ENCODE results near the gene ENTR1.

ENTR1 gene

GRCh38 chr9:136387217-136387616 lies 23.2 kb downstream of the ENTR1 start:
- no peak for DNase-seq (ENCODE audit: low spot score)
- H3K4me3 ChIP-seq, result no peak overlapping the region
- TF ChIP-seq, protein P1, sequence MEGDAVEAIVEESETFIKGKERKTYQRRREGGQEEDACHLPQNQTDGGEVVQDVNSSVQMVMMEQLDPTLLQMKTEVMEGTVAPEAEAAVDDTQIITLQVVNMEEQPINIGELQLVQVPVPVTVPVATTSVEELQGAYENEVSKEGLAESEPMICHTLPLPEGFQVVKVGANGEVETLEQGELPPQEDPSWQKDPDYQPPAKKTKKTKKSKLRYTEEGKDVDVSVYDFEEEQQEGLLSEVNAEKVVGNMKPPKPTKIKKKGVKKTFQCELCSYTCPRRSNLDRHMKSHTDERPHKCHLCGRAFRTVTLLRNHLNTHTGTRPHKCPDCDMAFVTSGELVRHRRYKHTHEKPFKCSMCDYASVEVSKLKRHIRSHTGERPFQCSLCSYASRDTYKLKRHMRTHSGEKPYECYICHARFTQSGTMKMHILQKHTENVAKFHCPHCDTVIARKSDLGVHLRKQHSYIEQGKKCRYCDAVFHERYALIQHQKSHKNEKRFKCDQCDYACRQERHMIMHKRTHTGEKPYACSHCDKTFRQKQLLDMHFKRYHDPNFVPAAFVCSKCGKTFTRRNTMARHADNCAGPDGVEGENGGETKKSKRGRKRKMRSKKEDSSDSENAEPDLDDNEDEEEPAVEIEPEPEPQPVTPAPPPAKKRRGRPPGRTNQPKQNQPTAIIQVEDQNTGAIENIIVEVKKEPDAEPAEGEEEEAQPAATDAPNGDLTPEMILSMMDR (IDR thresholded peaks at IDR 0.05), result no peak
- H3K27ac ChIP-seq, result no peak overlapping the region

GRCh38 chr9:136386018-136386417 lies 24.4 kb downstream of the ENTR1 start:
- no peak for DNase-seq (ENCODE audit: low spot score)
- H3K4me3 ChIP-seq, result no peak overlapping the region
- H3K27ac ChIP-seq, result no peak overlapping the region
- TF ChIP-seq, protein P1 (IDR thresholded peaks at IDR 0.05), result no peak

GRCh38 chr9:136385015-136385414 lies 25.4 kb downstream of the ENTR1 start:
- H3K27ac ChIP-seq, result no peak overlapping the region
- TF ChIP-seq, protein P1 (IDR thresholded peaks at IDR 0.05), result no peak
- H3K4me3 ChIP-seq, result no peak overlapping the region
- no peak for DNase-seq (ENCODE audit: low spot score)

DNA sequence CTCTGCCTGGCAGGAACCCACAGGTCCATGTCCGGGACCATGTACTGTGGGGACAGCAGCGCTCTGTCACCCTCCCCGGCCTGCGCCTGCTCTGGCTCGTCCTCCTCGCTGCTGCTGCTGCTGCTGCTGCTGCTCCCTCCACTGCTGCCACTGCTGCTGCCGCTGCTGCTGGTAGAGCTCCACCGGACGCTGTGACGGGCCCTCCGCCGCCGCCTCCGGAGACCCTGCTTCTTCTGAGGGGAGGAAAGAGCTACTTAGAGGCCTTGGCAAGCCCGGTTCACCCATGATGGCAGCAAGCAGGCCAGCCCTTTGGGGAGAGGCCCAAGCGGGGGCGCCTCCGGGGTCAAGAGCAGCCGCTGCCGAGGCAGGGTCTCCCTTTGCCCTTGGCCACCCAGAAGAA lies 27.0 kb downstream of the ENTR1 start:
- Histone ChIP-seq H3K27ac (no peak overlapping the region), H3K4me3 (no peak overlapping the region)
- TF ChIP-seq, protein P1 (IDR thresholded peaks at IDR 0.05), result no peak
- DNase-seq (ENCODE audit: low spot score), result no peak

DNA sequence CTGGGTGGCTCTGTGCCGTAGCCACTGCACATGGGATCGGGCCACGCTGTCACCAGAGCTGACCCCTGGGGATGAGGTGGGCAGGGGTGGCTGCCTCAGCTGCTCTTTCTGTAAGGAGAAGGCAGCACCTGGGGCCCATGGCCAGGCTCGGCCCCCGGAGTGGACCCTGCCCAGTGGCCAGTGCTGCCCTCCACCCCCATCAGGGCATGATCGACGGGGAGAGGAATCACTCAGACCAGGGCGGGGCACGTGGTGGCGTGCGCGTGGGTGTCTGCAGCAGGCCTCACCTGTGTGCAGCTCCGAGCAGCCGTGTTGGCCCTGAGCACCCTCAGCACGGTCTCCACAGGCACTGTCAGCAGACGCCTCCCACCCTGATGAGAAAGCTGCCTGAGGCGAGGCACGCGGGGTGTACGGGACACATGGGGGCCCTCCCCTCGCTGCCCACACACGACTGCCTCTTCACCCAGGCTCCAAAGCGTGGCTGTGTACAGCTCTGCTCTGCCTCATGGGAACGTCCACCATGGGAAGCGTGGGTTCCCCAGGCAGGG lies 28.4 kb downstream of the ENTR1 start:
- no peak overlapping the region for H3K4me3 ChIP-seq
- TF ChIP-seq, protein P1 (IDR thresholded peaks at IDR 0.05), result no peak
- DNase-seq (ENCODE audit: low spot score), result no peak
- no peak overlapping the region for H3K27ac ChIP-seq

DNA sequence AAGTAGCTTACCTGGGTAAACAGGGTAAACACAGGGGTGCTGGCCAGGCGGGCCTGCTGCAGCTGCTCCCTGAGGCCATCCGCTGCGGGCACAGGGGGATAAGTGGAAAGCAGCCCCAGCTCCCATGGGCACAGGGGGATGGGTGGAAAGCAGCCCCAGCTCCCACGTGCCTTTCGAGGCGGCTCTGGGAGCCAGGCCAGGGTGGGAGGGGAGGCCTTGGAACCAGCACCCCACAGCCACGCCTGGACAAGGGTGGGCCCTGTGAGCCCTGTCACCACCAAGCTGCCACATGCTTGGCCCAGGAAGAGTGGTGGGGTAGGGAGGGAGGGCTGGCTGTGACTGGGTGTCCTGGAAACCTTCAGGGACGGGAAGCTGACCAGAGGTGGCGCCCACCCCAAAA lies 29.1 kb downstream of the ENTR1 start:
- H3K4me3 ChIP-seq, result no peak overlapping the region
- no peak for DNase-seq (ENCODE audit: low spot score)
- H3K27ac ChIP-seq, result no peak overlapping the region
- TF ChIP-seq, protein P1 (IDR thresholded peaks at IDR 0.05), result no peak

- no peak overlapping the region for H3K4me3 ChIP-seq
- TF ChIP-seq, protein P1 (IDR thresholded peaks at IDR 0.05), result no peak
- DNase-seq (ENCODE audit: low spot score), result no peak
- no peak overlapping the region for H3K27ac ChIP-seq
Observed at GRCh38 chr9:136380381-136380780, 30.0 kb downstream of the ENTR1 start.
